Jurkat, Clone E6-1 (cell line): ENCODE measurements around the gene TMSB10.
"Not testable (repeated sequence)": the region's sequence is repeated elsewhere in the genome, so short reads cannot be mapped to it uniquely, and the experiment has no call there.

Experiments
- DNase-seq: peaks from one replicate; pipeline ENCODE4 v3.0.0-alpha.2; 2011; ENCODE audit warnings: low read depth, low spot score
- H3K4me3 ChIP-seq: 2 replicates; pipeline ENCODE4 v1.5.1; 2011; ENCODE audit warnings: mild to moderate bottlenecking, low read length, control low read depth, moderate library complexity

Gene TMSB10

DNA sequence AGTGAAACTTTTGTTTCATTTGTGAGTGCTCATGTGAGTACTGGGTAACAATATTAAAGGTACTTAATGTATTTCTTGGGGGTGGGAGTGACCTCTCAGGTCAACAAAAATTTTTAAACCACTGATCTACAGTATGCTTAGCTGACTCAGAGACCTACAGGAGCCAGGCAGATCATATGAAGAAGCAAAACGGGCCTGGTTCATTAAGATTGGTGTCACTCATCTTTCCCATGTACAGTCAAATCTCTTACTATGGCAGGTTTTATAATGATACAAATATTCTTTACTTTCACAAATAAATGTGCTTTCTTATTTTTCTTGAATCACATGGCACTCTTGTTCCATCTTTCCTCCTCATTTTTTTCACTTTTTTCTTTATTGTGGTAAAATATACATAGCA is 7.7 kb upstream of the TMSB10 start:
- no peak overlapping the region for H3K4me3 ChIP-seq
- DNase-seq: no peak

DNA sequence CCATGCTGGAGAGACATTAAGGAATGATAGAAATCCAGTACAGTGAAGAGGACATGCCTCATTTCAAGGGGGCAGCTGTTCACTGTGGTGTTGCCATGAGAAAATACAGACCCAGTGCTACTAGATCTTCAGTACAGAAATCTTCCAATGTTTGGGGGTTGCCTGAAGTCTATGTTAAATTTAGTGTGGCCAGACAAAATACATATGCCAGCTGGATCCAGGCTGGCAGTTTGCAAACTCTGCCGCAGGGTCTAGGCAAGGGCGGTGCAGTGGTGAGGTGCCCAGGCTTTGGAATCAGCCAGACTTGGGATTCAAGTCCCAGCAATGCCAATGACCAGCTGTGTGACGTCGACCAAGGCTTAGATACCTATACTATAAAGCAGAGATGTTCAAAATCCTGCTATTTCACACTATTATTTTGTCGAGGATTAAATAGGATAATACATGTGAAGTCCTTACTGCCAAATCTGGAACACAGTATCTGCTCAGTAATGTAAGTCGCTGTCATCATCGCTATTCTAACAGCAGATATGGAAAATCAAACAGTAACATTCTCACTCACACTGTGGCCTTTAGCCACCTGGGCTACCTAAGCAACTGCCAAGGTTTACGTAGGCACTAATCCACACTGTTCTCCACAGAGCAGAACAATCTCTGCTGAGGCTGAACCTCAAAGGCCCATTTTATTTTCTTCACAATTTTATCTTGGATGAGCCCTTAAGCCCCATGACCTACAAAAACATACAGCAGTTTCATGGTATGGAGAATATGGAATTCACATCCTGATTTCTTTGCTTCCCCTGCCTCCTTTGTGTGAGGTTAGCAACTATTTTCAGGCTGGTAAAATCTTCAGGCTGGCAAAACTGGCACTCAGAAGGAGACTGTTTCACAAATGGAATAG is 5.9 kb upstream of the TMSB10 start:
- no peak for DNase-seq
- no peak overlapping the region for H3K4me3 ChIP-seq

DNA sequence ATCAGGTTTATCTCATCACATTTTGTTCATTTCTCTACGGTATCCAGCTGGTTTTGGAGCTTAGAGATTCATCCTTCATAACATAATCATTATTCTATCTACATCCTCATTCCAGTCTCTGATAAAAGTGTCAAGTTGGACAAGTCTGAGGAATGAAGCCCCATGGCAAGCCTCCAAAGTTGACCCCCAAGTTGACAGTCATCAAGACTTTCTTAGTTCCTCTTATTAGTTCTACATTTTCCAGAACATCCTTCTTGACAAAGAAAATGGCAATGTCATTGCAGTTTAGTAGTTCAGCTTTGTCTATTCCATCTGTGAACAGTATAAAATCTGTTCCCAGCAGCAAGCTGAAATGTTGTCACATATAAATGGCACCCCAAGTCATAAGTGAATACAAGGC is 4.5 kb upstream of the TMSB10 start:
- H3K4me3 ChIP-seq: no peak overlapping the region
- DNase-seq: no peak

DNA sequence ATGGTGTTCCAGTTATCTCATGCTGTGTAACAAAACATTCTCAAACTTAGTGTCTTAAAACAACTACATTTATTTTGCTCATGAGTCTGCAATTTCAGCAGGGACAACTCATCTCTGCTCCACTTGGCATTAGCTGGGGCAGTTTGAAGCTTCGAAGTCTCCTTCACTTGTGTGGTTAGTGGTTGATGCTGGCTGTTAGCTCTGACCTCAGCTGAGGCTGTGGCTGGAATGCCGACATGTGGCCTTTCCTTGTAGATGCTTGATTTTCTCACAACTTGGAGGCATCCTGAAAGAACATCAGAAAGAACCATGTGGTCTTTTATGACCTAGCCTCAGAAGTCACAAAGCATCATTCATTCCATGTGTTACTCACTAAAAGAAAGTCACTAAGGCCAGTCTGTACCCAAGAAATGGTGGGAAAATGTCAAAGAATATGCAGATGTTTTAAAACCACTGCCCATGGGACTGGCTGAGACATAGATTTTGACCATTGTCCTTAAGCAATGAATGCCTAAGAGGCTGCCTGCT is 3.8 kb upstream of the TMSB10 start:
- no peak overlapping the region for H3K4me3 ChIP-seq
- DNase-seq: no peak

DNA sequence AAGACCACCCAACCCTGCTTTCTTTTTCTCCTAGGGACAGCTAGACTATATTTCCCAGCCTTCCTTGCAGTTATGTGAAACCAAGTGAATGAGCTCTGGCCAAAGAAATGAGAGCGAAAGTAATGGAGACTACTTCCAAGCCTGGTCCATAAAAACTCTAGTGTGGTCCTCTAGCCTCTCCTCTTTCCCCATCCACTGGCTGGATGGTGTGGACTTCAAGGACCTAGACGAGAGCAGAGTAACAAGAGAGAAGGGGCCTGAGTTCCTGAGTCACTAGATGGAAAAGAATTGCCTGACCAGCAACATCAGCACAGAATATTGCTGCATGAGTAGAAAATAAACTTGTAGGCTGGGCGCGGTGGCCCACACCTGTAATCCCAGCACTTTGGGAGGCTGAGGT is 2.9 kb upstream of the TMSB10 start:
- H3K4me3 ChIP-seq: no peak overlapping the region
- DNase-seq: no peak

DNA sequence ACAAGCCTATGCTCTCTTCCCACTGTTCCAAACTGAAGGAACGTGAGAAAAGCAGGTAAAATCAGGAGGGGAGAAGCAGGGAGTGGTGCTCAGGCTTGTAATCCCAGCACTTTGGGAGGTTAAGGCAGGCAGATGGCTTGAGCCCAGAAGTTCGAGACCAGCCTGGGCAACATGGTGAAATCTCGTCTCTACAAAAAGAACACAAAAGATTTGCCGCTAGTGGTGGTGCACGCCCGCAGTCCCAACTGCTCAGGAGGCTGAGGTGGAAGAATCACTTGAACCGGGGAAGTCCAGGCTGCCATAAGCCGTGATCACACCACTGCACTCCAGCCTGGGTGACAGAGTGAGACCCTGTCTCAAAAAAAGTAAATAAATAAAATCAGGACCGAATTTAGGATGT is 1.3 kb upstream of the TMSB10 start:
- no peak overlapping the region for H3K4me3 ChIP-seq
- DNase-seq: no peak

DNA sequence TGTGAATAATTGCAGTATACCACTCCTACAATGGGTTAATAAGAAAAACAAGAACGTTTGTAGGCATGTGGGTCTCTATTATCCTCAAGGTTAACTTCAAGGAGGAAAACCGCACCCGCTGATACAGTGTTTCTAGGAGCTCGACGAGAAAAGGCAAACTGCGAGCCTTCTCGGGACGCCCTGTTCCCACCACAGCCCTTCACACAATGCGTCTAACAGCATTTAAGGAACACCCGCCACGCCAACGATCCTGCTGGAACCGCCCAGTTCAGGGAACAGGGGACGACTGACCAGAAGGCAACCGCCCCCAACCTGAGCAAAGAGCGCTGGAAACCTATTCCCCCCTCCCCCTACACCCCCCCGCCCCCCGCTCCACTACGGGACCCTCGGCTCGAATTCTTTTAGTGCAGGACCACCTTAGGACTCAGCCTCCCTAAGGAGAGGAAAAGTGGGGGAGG is 710 bp upstream of the TMSB10 start:
- peak; percentile 57 for DNase-seq
- peak overlapping the region; percentile 79 for H3K4me3 ChIP-seq

DNA sequence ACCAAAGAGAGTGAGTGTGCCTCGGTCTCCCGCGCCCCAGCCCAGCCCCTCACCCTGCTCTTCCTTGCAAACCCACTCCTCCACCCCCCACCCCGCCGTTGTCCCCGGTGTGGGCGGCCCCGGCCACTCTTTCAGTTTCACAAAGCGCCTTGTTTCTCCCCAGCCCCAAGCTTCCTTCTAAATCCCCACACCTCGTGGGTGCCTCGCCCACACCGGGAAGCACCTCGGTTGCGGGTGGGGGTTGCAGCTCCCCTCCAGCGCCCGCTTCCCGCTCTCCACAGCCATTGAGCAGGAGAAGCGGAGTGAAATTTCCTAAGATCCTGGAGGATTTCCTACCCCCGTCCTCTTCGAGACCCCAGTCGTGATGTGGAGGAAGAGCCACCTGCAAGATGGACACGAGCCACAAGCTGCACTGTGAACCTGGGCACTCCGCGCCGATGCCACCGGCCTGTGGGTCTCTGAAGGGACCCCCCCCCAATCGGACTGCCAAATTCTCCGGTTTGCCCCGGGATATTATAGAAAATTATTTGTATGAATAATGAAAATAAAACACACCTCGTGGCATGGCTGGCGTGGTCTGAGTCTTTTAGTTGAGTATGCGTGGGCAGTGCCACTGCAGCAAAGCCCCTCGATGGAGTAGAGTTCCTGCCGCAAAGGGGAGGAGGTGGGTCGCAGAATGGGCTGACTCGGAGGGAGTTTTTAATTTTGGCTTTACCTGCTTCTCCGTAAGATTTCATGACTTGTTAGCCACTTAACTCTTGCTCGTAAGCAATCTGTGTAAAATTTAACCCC is 848 bp downstream of the TMSB10 start:
- peak overlapping the region; percentile 79 for H3K4me3 ChIP-seq
- no peak for DNase-seq

DNA sequence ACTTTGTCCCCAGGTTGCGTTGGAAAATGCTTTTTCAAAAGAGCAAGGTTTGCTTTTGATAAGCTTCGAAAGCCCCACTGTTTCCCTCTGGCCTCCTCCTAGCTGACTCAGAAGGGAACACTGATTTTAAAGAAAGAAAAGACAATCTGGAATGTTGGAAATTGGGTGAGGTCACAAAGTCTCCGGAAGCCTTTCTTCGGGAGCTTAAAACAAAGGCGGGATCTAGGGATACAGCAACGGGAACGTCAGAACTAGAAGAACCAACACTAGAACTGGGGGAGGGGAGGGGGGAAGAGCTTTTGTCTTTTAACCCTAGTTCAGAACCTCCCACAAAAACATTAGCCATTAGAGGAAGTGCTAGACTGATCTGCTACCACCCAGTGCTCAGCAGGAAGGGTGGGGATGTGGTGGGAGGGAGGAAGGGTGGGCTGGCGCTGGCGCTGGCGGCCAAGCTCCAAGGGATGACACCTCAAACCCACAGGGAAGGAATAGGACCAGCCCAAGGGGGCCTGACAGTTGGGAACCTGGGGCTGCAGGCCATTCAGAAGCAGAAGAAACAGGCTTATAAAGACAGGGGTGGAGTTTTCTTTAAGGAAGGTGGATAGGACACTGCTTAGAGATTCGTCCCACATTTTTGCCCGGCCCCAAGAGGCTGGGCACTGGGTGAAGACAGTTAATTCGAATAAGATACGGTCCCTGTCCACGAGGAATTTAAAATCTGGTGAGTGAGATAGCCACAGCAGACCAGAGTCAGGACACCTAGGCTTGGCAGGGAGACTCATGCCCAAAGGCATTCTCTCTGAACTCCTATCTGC is 1.7 kb downstream of the TMSB10 start:
- DNase-seq: peak; percentile 72
- H3K4me3 ChIP-seq: peak overlapping the region; percentile 79

DNA sequence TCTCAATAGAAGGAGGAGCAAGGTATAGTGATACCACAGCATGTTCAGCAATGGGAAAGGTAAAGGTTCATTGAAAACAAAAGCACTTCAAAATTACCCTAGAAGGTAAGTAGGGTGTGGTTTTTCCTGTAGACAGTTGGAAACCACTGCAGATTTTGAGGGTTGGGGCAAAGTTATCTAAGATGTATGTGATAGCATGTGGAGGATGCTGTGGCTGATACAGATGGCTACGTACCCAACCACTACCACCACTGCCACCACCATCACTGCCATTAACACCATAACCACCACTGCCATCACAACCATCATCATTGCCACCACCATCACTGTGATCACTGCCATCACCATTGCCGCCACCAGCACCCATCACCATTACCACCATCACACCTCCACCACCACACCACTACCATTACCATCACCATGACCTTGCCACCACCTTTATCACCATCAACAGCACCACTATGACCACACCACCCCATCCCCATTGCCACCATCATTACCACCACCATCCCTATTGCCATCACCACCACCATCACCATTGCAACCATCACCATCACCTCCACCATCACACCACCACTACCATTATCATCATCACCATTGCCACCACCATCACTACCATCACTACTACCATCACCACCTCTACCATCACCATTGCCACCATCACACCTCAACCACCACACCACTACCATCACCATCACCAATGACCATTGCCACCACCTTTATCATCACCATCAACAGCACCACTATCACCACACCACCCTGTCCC is 3.7 kb downstream of the TMSB10 start:
- no peak overlapping the region for H3K4me3 ChIP-seq
- peak; percentile 88 for DNase-seq

DNA sequence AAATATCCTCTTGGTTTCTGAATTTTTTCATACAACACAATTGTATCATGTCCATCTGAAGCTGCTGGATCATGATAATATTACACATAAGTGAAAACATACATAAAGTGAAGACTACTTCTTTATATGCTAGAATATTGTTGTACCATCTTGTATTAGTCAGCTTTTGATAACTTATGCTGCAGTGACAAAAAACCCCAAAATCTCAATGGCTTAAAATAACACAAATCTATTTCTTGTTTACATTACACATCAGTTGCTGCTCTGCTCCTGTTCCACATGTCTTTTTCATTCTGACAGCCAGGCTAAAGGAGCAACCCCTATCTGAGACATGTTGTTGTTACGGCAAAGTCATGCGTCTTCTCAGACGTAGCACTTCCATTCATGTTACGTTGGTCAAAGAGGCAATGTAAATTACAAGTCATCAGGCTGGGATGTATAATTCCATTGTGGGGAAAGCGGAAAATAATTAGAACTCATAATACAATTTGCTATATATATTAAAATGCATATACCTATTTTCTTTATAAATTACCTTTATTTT is 5.8 kb downstream of the TMSB10 start:
- no peak for DNase-seq
- no peak overlapping the region for H3K4me3 ChIP-seq

DNA sequence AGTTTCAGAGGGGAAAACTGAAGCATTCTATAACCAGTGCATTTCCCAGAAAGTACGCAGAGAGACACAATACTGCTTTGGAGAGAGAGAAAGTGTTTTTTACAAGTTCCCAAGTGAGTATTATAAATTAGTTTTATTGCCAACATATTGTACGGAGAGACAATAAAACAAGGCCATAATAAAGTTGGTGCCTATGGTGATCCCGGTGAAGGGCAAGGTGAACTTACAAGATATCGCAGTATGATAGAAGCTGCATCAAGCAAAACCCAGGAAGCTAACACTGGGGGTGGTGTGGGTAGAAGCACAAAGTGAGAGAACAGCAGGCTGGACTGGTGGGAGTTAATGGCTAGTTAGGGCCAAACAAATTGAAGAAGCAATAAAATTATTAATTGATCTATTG is 7.5 kb downstream of the TMSB10 start:
- no peak for DNase-seq
- H3K4me3 ChIP-seq: no peak overlapping the region

DNA sequence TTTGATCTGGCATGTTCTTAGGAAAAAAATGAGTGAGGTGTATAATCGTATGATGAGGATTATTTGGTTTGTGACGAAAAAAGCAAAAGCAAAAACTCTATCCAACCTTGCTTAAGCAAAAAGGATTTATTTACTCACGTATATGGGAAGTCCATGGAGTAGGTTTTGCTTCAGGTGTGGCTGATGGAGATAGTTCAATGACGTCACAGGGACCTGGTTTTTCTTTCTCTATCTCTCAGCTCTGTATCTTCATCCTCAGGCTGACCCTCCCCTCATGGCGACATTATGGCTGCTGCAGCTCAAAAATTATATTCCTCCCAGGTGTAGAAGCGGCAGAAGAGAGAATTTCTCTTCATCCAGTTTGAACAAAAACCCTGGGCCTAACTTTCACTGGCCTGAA is 8.9 kb downstream of the TMSB10 start:
- no peak overlapping the region for H3K4me3 ChIP-seq
- DNase-seq: no peak

DNA sequence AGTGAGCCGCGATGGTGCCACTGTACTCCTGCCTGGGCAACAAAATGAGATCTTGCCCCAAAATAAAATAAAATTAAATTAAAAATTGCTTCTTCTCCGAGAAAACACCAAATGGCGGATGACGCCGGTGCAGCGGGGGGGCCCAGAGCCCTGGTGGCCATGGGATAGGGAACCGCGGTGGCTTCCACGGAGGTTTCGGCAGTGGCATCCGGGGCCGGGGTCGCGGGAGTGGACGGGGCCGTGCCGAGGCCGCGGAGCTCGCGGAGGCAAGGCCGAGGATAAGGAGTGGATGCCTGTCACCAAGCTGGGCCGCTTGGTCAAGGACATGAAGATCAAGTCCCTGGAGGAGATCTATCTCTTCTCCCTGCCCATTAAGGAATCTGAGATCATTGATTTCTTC is 10.2 kb downstream of the TMSB10 start:
- H3K4me3 ChIP-seq, DNase-seq: not testable (repeated sequence)

DNA sequence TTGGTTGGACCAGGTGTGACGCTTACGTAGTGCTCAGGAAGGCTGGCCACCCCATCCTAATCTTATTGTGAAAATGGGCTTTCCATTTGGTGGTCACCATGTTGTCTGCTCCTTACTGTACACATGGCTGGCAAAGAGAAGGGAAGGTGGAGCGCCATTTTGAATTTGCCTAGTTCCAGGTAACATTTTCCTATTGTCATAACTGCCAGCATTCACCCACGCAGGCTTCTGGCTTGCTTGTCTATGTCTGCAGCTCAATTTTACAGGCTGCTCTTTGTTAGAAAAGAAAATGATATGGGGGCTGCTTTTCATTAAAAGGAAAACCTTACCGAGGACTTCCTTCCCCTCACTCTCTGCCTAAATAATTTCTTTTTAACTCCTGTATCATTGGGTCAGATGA is 12.4 kb downstream of the TMSB10 start:
- DNase-seq, H3K4me3 ChIP-seq: not testable (repeated sequence)

DNA sequence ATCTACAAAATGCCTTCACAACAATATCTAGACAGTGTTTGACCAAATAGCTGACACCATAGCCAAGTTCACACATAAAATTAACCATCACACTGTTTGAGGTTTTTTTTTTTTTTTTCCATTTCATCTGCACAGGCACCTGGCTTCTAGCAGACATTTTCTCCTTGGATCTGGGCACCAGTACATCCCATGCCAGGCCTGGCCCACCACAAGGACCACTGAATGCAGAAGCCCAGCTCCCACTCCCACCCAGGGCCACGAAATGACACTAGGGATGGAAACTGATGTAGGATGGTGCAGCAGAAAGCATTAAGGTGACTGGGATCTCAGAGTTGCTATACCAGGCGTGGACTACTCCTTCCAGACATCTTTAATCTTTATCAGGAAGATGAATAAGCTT is 13.0 kb downstream of the TMSB10 start:
- no peak overlapping the region for H3K4me3 ChIP-seq
- DNase-seq: no peak

DNA sequence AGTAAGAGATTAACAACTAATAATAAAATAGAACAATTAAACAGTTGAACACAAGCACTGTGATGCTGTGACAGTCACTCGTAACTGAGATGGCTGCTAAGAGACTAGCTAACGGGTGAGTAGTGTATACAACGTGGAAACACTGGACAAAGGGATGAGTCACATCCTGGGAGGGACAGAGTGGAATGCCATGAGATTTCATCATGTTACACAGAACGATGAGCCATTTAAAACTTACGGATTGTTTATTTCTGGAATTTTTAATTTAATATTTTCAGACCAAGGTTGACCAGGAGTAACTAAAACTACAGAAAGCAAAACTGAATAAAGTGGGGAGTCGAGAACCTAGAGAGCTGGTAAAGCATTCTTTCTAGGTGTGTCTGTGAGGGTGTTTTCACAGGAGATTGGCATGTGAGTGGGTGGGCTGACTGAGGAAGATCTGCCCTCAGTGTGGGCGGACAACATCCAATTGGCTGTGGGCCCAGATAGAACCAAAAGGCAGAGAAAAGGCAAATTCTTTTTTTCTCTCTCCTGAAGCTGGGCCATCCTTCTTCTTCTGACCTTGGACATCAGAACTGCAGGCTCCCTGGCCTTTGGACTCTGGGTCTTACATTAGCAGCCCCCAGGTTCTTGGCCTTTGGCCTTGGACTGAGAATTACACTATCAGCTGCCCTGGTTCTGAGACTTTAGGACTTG is 14.6 kb downstream of the TMSB10 start:
- DNase-seq: no peak
- H3K4me3 ChIP-seq: no peak overlapping the region

DNA sequence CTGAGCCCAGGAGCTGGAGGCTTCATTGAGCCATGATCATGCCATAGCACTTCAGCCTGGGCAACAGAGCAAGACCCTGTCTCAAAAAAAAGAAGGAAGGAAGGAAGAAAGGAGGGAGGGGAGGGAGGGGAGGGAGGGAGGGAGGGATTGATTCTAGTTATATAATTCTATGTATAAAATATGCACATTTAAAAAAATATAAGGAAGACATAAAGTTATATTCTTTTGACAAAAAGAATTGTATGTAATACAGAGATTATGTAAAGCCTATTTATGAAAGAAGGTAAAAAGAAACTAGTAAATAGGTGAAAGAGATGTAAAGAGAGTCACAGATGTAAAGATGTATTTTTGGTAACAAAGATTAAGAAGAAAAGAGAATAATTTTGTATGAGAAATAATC is 17.6 kb downstream of the TMSB10 start:
- no peak for DNase-seq
- no peak overlapping the region for H3K4me3 ChIP-seq
